WI38 (cell line): Measurements from ENCODE around the gene PRX.

Experiments used
- H3K4me3 ChIP-seq: 2 replicates; pipeline ENCODE4 v1.5.1; 2011; ENCODE audit warnings: low read depth, mild to moderate bottlenecking, control low read depth, low read length
- CTCF ChIP-seq: IDR thresholded peaks from 2 replicates; pipeline ENCODE4 v1.5.1; 2012; ENCODE audit warnings: low read depth, mild to moderate bottlenecking, control low read depth, low read length

PRX gene

GRCh38 chr19:40397568-40397906 is 15.6 kb downstream of the PRX start:
- TF ChIP-seq CTCF = no peak
- no peak overlapping the region for H3K4me3 ChIP-seq

GRCh38 chr19:40396886-40397567 is 16.2 kb downstream of the PRX start:
- TF ChIP-seq CTCF = no peak
- no peak overlapping the region for H3K4me3 ChIP-seq

- no peak overlapping the region for H3K4me3 ChIP-seq
These were observed 17.2 kb downstream of the PRX start for GRCh38 chr19:40395956-40396355.

DNA sequence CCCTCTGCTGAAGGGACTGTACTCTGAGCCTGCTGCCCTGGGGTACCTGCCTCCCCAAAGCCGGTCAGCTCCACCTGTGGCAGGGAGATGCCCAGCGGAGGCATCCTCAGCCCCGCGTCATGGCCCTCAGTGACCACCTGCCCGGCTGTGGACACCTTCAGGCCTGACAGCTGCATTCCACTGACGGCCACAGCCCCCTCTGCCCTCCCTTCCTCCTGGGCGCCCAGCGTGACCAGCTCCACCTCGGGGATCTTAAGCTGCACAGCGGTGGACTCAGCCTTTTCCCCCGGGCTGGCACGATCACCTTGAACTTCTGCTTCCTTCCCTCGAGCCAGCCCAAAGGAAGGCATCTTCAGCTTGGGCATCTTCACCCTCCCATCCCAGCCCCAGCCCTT is 18.4 kb downstream of the PRX start:
- H3K4me3 ChIP-seq = no peak overlapping the region
- TF ChIP-seq CTCF = no peak

More at GRCh38 chr19:40395956-40396355, 17.2 kb downstream of the PRX start:
- no peak for TF ChIP-seq CTCF

DNA sequence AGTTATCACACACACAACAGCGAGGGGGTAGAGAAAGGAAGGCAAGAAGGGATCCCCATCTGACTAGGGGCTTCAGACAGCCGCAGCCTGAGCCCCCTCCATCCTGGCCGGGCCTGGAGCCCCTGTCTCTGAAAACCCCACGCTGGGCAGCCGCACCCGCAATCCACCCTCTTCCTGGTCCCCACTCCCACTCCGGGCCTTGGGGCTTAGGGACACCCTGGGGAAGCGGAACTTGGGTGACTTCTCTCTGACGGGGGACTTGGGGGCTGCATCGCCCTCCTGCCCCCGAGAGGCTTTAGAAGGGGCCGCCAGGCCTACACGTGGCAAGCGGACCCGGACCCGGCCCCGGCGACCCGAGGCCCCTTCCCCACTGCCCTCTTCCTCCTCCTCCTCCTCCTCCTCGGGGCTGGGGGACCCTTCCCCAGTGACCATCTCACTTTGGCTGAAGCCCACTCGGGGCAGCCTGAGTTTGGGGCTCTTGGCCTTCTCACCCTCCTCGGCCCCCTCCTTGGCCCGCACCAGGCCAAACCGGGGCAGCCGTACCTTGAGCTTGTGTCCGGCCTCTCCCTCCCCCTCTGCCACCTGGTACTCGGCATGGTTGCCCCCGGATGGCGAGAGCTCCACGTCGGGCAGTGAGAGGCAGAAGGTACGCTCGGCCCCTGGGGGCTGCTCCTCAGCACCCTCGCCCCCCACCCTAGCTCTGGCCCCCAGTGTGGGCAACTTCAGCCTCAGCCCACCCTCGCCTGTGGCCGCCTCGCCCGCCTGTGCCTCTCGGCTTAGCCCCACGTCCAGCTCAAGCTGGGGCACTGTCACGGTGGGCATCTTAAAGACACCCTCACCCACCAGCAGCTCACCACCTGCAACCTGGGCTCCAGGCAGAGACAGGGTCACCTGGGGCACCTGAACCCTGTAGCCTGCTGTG is 19.0 kb downstream of the PRX start:
- no peak for TF ChIP-seq CTCF
- no peak overlapping the region for H3K4me3 ChIP-seq

GRCh38 chr19:40392894-40393517 is 20.2 kb downstream of the PRX start:
- no peak for TF ChIP-seq CTCF
- no peak overlapping the region for H3K4me3 ChIP-seq

GRCh38 chr19:40392123-40392522 is 21.1 kb downstream of the PRX start:
- H3K4me3 ChIP-seq = no peak overlapping the region
- no peak for TF ChIP-seq CTCF
